K562 (cell line): Measurements from ENCODE around the gene GSK3B. TPM values are rescaled to one million over a fixed set of nuclear protein-coding genes. Genes with fewer than 3 reads are reported as not detected.

Experiments
- ATAC-seq: fragments of 200-7000 bp; cut with Tn5 transposase; 3 replicates; pipeline ENCODE4 v1.9.1; 2020; ENCODE audit warnings: moderate library complexity
- BruUV-seq: library from RNA; stranded (reverse); fragments of 400-500 nt; replicated peaks from 2 replicates; lab custom pipeline; 2021; lab: Mats Ljungman, UMichigan
- CTCF ChIA-PET: fragments of 300-600 bp; formaldehyde crosslinking; extraction: SDS; loops from one replicate; lab custom pipeline; 2021; ENCODE audit warnings: low intra/inter-chr PET ratio; lab: Yijun Ruan, JAX
- POLR2A ChIA-PET: fragments of 300-600, 350-650 bp; sonication (Branson Sonifier 250); formaldehyde crosslinking; extraction: SDS; loops from one replicate; lab custom pipeline; 2021; ENCODE audit warnings: antibody characterized with exemption, inconsistent platforms; lab: Yijun Ruan, JAX
- DNase-seq, 4 experiments: peaks; one replicate each; pipeline versions ENCODE4 v3.0.0 to v3.0.0-alpha.2; 2011 to 2018; ENCODE audit warnings: low spot score in 3 of 4, mixed read lengths in 3 of 4; ENCODE audit errors: extremely low read depth in 1 of 4
- FAIRE-seq: peaks from 2 replicates; lab custom pipeline; 2011; peaks lifted over from hg19 to GRCh38; lab: Jason Lieb, UNC
- H2AFZ ChIP-seq: 2 replicates; pipeline ENCODE4 v1.6.0; 2011; ENCODE audit warnings: low read depth, low read length, control low read depth, inconsistent platforms
- H3K27ac ChIP-seq: fragments of 200-600 bp; 3 replicates; pipeline ENCODE4 v1.8.0; 2011; ENCODE audit warnings: low read depth, mild to moderate bottlenecking, control low read depth, inconsistent platforms, low read length, moderate library complexity, mixed read lengths; ENCODE audit errors: extremely low read depth
- H3K27me3 ChIP-seq, 2 experiments: fragments of 300-600 bp in 1 of 2; 2 replicates in 1 of 2; 3 replicates in 1 of 2; pipeline versions ENCODE4 v1.6.0 to v1.8.0; 2011; ENCODE audit warnings: inconsistent platforms in 2 of 2, low read length in 2 of 2, mild to moderate bottlenecking in 1 of 2, mixed read lengths in 1 of 2, moderate library complexity in 1 of 2; ENCODE audit not compliant: control insufficient read depth in 2 of 2, insufficient read depth in 2 of 2
- H3K36me3 ChIP-seq: fragments of 300-600 bp; 3 replicates; pipeline ENCODE4 v1.8.0; 2011; ENCODE audit warnings: mild to moderate bottlenecking, low read length, inconsistent platforms; ENCODE audit not compliant: control insufficient read depth, insufficient read depth
- H3K4me1 ChIP-seq, 2 experiments: fragments of 200-600 bp in 1 of 2; replicated peaks in 1 of 2; 2 replicates in 1 of 2; 3 replicates in 1 of 2; pipeline versions ENCODE4 v1.5.1 to v1.8.0; 2011; ENCODE audit warnings: inconsistent platforms in 2 of 2, low read length in 2 of 2, mild to moderate bottlenecking in 1 of 2, mixed read lengths in 1 of 2, moderate library complexity in 1 of 2; ENCODE audit not compliant: control insufficient read depth in 2 of 2, insufficient read depth in 2 of 2
- H3K4me2 ChIP-seq: 2 replicates; pipeline ENCODE4 v1.6.1; 2011; ENCODE audit warnings: low read length, control low read depth, inconsistent platforms, mixed read lengths; ENCODE audit not compliant: insufficient read depth
- H3K4me3 ChIP-seq: fragments of 200-600 bp; sonication (generic), shearing (Covaris generic); 2 replicates; pipeline ENCODE4 v1.5.1; 2016; ENCODE audit warnings: control low read depth, inconsistent platforms
- H3K79me2 ChIP-seq: fragments of 200-600 bp; 3 replicates; pipeline ENCODE4 v1.8.0; 2011; ENCODE audit warnings: low read length, inconsistent platforms; ENCODE audit not compliant: control insufficient read depth, insufficient read depth
- H3K9ac ChIP-seq, 2 experiments: 2 replicates each; pipeline versions ENCODE4 v1.6.0 to v1.6.1; 2011; ENCODE audit warnings: low read depth in 2 of 2, low read length in 2 of 2, control low read depth in 1 of 2, inconsistent platforms in 1 of 2, mild to moderate bottlenecking in 1 of 2, mixed read lengths in 1 of 2; ENCODE audit not compliant: insufficient read depth in 1 of 2
- H3K9me1 ChIP-seq: one replicate; pipeline ENCODE4 v1.6.0; 2011; ENCODE audit warnings: inconsistent platforms, mild to moderate bottlenecking, low read length, moderate library complexity; ENCODE audit not compliant: control insufficient read depth, insufficient read depth
- H3K9me3 ChIP-seq: replicated peaks from 2 replicates; pipeline ENCODE4 v1.5.1; 2011; ENCODE audit warnings: low read depth, low read length, inconsistent platforms; ENCODE audit not compliant: control insufficient read depth, insufficient read depth
- H4K20me1 ChIP-seq: replicated peaks from 2 replicates; pipeline ENCODE4 v1.6.1; 2011; ENCODE audit warnings: low read length, inconsistent platforms, mixed read lengths; ENCODE audit not compliant: control insufficient read depth, insufficient read depth
- HMGN3 ChIP-seq: IDR thresholded peaks from 2 replicates; pipeline ENCODE4 v1.6.1; 2011; ENCODE audit warnings: borderline replicate concordance, low read depth, mild to moderate bottlenecking, mixed read lengths, low read length; ENCODE audit not compliant: insufficient read length; ENCODE audit errors: extremely low read depth
- MTA1 ChIP-seq: fragments of 450-650 bp; IDR thresholded peaks from 2 replicates; pipeline ENCODE4 v1.6.1; 2017; ENCODE audit warnings: borderline replicate concordance
- U2AF2 ChIP-seq: fragments of 200-400 bp; formaldehyde crosslinking; optimal IDR thresholded peaks from 2 replicates; pipeline ENCODE3; 2017; ENCODE audit warnings: low read depth, mild to moderate bottlenecking, low read length
- WGBS: fragments of 100-300 bp; shearing (Covaris generic); methylation state at CpG from one replicate; pipeline ENCODE4 v1.1.6; 2016; ENCODE audit warnings: low coverage, mixed read lengths; ENCODE audit not compliant: insufficient coverage; ENCODE audit errors: missing lambda C conversion rate; 5-methylcytosine and 5-hydroxymethylcytosine counted together
- in situ Hi-C: fragments of 300-500 bp; cut with MboI; formaldehyde crosslinking; loops from 4 replicates; pipeline ENCODE4 v1.15.0; 2018; ENCODE audit warnings: inconsistent platforms, mixed read lengths
- intact Hi-C: fragments of 100-400 bp; cut with micrococcal nuclease; formaldehyde crosslinking; loops from 2 replicates; pipeline ENCODE4 v1.14.2; 2022
- polyA plus RNA-seq, 8 experiments: library from polyadenylated mRNA; depleted of rRNA in 4 of 8; stranded (reverse) in 5 of 8; unstranded in 3 of 8; fragments of >200 nt; fragmentation: Nextera tagmentation in 2 of 8; fragmentation: Illumina TruSeq in 1 of 8; extraction: Ambion mirVana in 2 of 8; extraction: Trizol in 1 of 8; gene quantifications; 2 replicates each; pipeline versions ENCODE4 v1.2.1 to v1.2.3, GENCODE V29; 2011 to 2014; ENCODE audit warnings: inconsistent platforms in 1 of 8, missing spikeins in 1 of 8
- total RNA-seq, 7 experiments: library from RNA; depleted of rRNA in 6 of 7; stranded (reverse); fragments of >200 nt in 6 of 7; fragmentation: Illumina TruSeq in 2 of 7; extraction: Trizol in 2 of 7; gene quantifications; 2 replicates each; pipeline versions ENCODE4 v1.2.1 to v1.2.3, GENCODE V29; 2011 to 2021; ENCODE audit warnings: low replicate concordance in 1 of 7
- TF ChIP-seq, protein P1 (sequence below): fragments of 450-650 bp; IDR thresholded peaks from one replicate; pipeline ENCODE4 v1.6.1; 2018; ENCODE audit warnings: mild to moderate bottlenecking, moderate library complexity; ENCODE audit not compliant: partially characterized antibody

GSK3B gene
- total and polyA plus RNA-seq, 9 of the 15 experiments (the other 6 are each of a cell fraction or from before 2014, with no cell fraction given), result 4.7 to 25.0 (median 18.7) TPM

DNA sequence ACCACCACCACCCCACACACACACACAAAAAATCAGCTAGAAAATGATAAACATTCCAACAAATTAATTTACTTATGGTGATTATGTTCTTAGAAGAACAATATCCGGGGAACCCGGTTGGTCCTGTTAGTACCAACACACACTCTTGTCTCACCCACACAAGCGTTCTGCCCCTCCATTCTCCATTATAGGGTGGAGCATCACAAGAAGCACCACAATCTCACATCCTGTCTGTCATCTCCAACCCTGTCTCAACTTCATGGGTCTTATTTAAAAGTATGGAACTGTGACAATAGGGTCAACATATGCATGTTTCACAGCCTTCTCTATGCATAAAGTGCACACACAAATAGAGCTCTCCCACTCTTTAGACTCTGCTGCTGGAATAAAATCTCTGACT, 5.6 kb downstream of the GSK3B start:
- no peak overlapping the region for H2AFZ ChIP-seq
- ATAC-seq, result no peak
- POLR2A ChIA-PET, result no interaction called here
- no peak overlapping the region for H3K4me2 ChIP-seq
- 100% methylated on average over 3 of the region's 3 CpGs for WGBS
- no peak for FAIRE-seq
- BruUV-seq, result no TSS peak
- peaks cover 19% of the 10 kb centered on the region for H3K36me3 ChIP-seq
- peaks cover 23% of the 10 kb centered on the region for H4K20me1 ChIP-seq
- H3K9me3 ChIP-seq, result no peaks in the 10 kb centered on the region
- no peaks in the 10 kb centered on the region for H3K27me3 ChIP-seq
- intact Hi-C loops, result no loop called here
- no peak for DNase-seq
- H3K79me2 ChIP-seq, result peaks cover 98% of the 10 kb centered on the region
- TF ChIP-seq, protein P1, sequence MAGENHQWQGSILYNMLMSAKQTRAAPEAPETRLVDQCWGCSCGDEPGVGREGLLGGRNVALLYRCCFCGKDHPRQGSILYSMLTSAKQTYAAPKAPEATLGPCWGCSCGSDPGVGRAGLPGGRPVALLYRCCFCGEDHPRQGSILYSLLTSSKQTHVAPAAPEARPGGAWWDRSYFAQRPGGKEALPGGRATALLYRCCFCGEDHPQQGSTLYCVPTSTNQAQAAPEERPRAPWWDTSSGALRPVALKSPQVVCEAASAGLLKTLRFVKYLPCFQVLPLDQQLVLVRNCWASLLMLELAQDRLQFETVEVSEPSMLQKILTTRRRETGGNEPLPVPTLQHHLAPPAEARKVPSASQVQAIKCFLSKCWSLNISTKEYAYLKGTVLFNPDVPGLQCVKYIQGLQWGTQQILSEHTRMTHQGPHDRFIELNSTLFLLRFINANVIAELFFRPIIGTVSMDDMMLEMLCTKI, result no peak
- TF ChIP-seq HMGN3, result no peak
- TF ChIP-seq U2AF2, result no peak
- no peak for TF ChIP-seq MTA1
- no peak overlapping the region for H3K9ac ChIP-seq
- H3K4me3 ChIP-seq, result no peak overlapping the region
- no peaks in the 10 kb centered on the region for H3K9me1 ChIP-seq
- in situ Hi-C loops, result no loop called here
- CTCF ChIA-PET, result no interaction called here
- H3K4me1 ChIP-seq, result peaks cover 0 to 5% of the 10 kb centered on the region in 2 experiments; a peak in 2 of 5 replicates
- H3K27ac ChIP-seq, result no peak overlapping the region
